ENCODE results near the gene KLHL15. TPM values are rescaled to one million over a fixed set of nuclear protein-coding genes. Genes with fewer than 3 reads are reported as not detected.

Gene KLHL15
- total and polyA plus RNA-seq, 2 experiments from 2014 or later = 2.4 to 15.0 TPM

GRCh38 chrX:23936180-23936579 lies 90.8 kb downstream of the KLHL15 start (continued):
- TF ChIP-seq ZNF462 (CRISPR knock-in tag; IDR thresholded peaks at IDR 0.05) (no peak), ETS1 (IDR thresholded peaks at IDR 0.05) (no peak)

- no peak overlapping the region for H3K27ac ChIP-seq (ENCODE audit: low read depth)
- DNase-seq (ENCODE audit: low spot score) (no peak), ATAC-seq (no peak)
These were observed 91.9 kb downstream of the KLHL15 start for GRCh38 chrX:23935106-23935505.

More at GRCh38 chrX:23935106-23935505, 91.9 kb downstream of the KLHL15 start:
- Histone ChIP-seq H4K20me1 (replicated peaks; ENCODE audit: insufficient read depth) (no peaks in the 10 kb centered on the region), H3K79me2 (replicated peaks; ENCODE audit: insufficient read depth) (no peaks in the 10 kb centered on the region), H3K36me3 (ENCODE audit: insufficient read depth) (no peaks in the 10 kb centered on the region), H3K4me1 (ENCODE audit: insufficient read depth) (no peaks in the 10 kb centered on the region; the same call in 1 of the 2 replicates), H3K9me2 (ENCODE audit: insufficient read depth) (no peaks in the 10 kb centered on the region), H3K4me2 (no peak overlapping the region), H2AFZ (no peak overlapping the region), H3F3A (replicated peaks; ENCODE audit: low read depth) (no peaks in the 10 kb centered on the region), H3K27me3 (ENCODE audit: insufficient read depth) (no peaks in the 10 kb centered on the region), H3K4me3 (no peak overlapping the region)
- Mint-ChIP-seq H3K4me3 (no peak overlapping the region), H3K27ac (no peak overlapping the region), H3K4me1 (peaks cover 5% of the 10 kb centered on the region; the same call in 2 of the 3 replicates), H3K27me3 (ENCODE audit: insufficient read depth, low read depth, poor library complexity) (no peaks in the 10 kb centered on the region), H3K36me3 (ENCODE audit: low read depth) (no peaks in the 10 kb centered on the region), H3K9me3 (no peaks in the 10 kb centered on the region)
- no peak for TF ChIP-seq JUNB (IDR thresholded peaks at IDR 0.05; ENCODE audit: unreplicated experiment)

Other genes starting within 250 kb of the KLHL15 start
- gene SAT1, start 244.0 kb downstream of the KLHL15 start, total RNA-seq (2014; rRNA removed; shearing (Covaris generic)) = 44.1 and 54.5 TPM in 2 replicates
- 91.9 and 101 TPM in 2 replicates for gene SAT1, start 244.0 kb downstream of the KLHL15 start, polyA plus RNA-seq (2016; fragmentation: Nextera tagmentation; extraction: Ambion mirVana)
- 31.0 and 32.8 TPM in 2 replicates for gene APOO, start 119.2 kb downstream of the KLHL15 start, total RNA-seq (2014; rRNA removed; shearing (Covaris generic))
- gene APOO, start 119.2 kb downstream of the KLHL15 start, polyA plus RNA-seq (2016; fragmentation: Nextera tagmentation; extraction: Ambion mirVana) = 72.4 and 77.6 TPM in 2 replicates
- 0.56 TPM in 1 of 2 replicates, not detected in the other for gene CXorf58, start 119.2 kb downstream of the KLHL15 start, total RNA-seq (2014; rRNA removed; shearing (Covaris generic))
- gene CXorf58, start 119.2 kb downstream of the KLHL15 start, polyA plus RNA-seq (2016; fragmentation: Nextera tagmentation; extraction: Ambion mirVana) = not detected in 2 replicates
- 246 and 323 TPM in 2 replicates for gene EIF2S3, start 27.8 kb upstream of the KLHL15 start, total RNA-seq (2014; rRNA removed; shearing (Covaris generic))
- 83.3 and 90.5 TPM in 2 replicates for gene EIF2S3, start 27.8 kb upstream of the KLHL15 start, polyA plus RNA-seq (2016; fragmentation: Nextera tagmentation; extraction: Ambion mirVana)
- gene ZFX, start 122.5 kb upstream of the KLHL15 start, total RNA-seq (2014; rRNA removed; shearing (Covaris generic)) = 15.4 and 15.9 TPM in 2 replicates
- gene ZFX, start 122.5 kb upstream of the KLHL15 start, polyA plus RNA-seq (2016; fragmentation: Nextera tagmentation; extraction: Ambion mirVana) = 8.3 and 11.0 TPM in 2 replicates

All from GM23338 (cell line).